ENCODE results near the gene IGFN1. TPM values are rescaled to one million over a fixed set of nuclear protein-coding genes. Genes with fewer than 3 reads are reported as not detected.

IGFN1 gene
- polyA plus RNA-seq, 1 of the 3 experiments (the other 2 are of a cell fraction): 0.18 TPM

DNA sequence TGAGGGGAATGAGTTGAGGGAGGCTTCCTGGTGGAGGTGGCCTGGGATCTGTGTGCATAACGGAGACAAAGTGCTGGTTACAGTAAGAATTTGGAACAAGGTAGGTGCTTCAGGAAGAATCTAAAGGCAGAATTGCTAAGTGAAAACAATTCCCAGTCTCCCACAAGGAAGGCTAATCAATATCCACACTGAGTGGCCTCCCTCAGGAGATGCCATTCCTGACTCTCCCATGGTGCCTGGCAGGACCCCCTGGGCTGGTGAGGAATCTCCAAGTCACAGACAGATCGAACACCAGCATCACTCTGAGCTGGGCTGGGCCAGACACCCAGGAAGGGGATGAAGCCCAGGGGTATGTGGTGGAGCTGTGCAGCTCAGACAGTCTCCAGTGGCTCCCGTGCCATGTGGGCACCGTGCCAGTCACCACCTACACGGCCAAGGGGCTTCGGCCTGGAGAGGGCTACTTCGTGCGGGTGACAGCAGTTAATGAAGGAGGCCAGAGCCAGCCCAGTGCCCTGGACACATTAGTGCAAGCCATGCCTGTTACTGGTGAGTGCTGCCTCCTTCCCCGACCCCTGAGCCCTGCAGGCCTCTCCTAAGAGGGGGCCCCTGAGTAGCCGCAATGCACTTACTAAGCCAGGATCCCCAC lies 30.7 kb downstream of the IGFN1 start (continued):
- TF ChIP-seq, protein P1, sequence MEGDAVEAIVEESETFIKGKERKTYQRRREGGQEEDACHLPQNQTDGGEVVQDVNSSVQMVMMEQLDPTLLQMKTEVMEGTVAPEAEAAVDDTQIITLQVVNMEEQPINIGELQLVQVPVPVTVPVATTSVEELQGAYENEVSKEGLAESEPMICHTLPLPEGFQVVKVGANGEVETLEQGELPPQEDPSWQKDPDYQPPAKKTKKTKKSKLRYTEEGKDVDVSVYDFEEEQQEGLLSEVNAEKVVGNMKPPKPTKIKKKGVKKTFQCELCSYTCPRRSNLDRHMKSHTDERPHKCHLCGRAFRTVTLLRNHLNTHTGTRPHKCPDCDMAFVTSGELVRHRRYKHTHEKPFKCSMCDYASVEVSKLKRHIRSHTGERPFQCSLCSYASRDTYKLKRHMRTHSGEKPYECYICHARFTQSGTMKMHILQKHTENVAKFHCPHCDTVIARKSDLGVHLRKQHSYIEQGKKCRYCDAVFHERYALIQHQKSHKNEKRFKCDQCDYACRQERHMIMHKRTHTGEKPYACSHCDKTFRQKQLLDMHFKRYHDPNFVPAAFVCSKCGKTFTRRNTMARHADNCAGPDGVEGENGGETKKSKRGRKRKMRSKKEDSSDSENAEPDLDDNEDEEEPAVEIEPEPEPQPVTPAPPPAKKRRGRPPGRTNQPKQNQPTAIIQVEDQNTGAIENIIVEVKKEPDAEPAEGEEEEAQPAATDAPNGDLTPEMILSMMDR (IDR thresholded peaks at IDR 0.05): no peak
- TF ChIP-seq POLR2AphosphoS5 (IDR thresholded peaks at IDR 0.05; ENCODE audit: low read depth, low read length) (no peak), FOXJ3 (CRISPR knock-in tag; IDR thresholded peaks at IDR 0.05) (no peak)

DNA sequence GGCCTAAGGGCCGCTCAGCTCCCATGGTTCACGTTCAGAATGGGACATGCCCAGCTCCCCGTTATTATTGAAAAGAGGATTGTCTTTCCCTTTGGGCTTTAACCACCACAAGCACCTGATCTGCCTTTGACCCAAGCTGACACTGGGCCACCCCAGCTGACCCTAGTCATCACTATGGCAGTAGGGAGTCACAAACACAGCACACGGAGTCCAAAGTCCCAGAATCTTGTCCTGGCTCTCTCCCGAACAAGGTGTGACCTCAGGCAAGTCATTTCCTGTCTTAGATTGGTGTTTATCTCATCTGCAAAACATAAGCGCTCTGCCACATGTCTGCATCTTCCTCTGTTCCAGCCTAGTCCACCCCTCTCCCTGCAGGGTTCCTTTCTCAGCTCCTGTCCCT lies 31.5 kb downstream of the IGFN1 start:
- no peak for DNase-seq
- Histone ChIP-seq H4K20me1 (ENCODE audit: insufficient read depth) (no peaks in the 10 kb centered on the region), H3K9me3 (no peaks in the 10 kb centered on the region), H3F3A (replicated peaks; ENCODE audit: insufficient read depth) (no peaks in the 10 kb centered on the region), H2AFZ (ENCODE audit: low read depth) (no peak overlapping the region), H3K4me2 (no peak overlapping the region), H3K4me3 (ENCODE audit: low read depth in 2 of 2, low read length in 1 of 2) (no peak overlapping the region), H3K9ac (no peak overlapping the region), H3K79me2 (ENCODE audit: insufficient read depth) (no peaks in the 10 kb centered on the region), H3K36me3 (replicated peaks in 1 of 2; ENCODE audit: control insufficient read depth in 1 of 2, insufficient read depth in 2 of 2, low read length in 1 of 2) (no peaks in the 10 kb centered on the region), H3K4me1 (ENCODE audit: control insufficient read depth in 1 of 2, insufficient read depth in 2 of 2, low read depth in 1 of 2, low read length in 1 of 2) (peaks cover 0 to 3% of the 10 kb centered on the region in 2 experiments; a peak in 1 of 4 replicates), H3K27ac (ENCODE audit: low read depth in 2 of 2, low read length in 1 of 2) (no peak overlapping the region), H3K9me2 (no peaks in the 10 kb centered on the region), H3K27me3 (ENCODE audit: insufficient read depth) (no peaks in the 10 kb centered on the region)
- ChIA-PET POLR2A (no interaction called here), CTCF (interaction anchor here (0.7 to 2.5 kb wide), 18 partner anchors 10 to 250 kb away, joined by 3 to 15 read pairs (median 4); partner anchors contain the start of gene ASCL5)
- TF ChIP-seq, protein P2, sequence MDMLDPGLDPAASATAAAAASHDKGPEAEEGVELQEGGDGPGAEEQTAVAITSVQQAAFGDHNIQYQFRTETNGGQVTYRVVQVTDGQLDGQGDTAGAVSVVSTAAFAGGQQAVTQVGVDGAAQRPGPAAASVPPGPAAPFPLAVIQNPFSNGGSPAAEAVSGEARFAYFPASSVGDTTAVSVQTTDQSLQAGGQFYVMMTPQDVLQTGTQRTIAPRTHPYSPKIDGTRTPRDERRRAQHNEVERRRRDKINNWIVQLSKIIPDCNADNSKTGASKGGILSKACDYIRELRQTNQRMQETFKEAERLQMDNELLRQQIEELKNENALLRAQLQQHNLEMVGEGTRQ (IDR thresholded peaks at IDR 0.05; ENCODE audit: borderline replicate concordance, low read depth, low read length): no peak
- TF ChIP-seq NRF1 (IDR thresholded peaks at IDR 0.05; ENCODE audit: low read depth, low read length): no peak
- TF ChIP-seq GABPA (IDR thresholded peaks at IDR 0.05; ENCODE audit: low read depth): no peak
- TF ChIP-seq NFIC (IDR thresholded peaks at IDR 0.05; ENCODE audit: borderline replicate concordance): no peak
- TF ChIP-seq GATA2 (CRISPR knock-in tag; IDR thresholded peaks at IDR 0.05): no peak
- TF ChIP-seq MEF2A (IDR thresholded peaks at IDR 0.05; ENCODE audit: borderline replicate concordance, low read depth): no peak
- no peak for TF ChIP-seq RXRA (IDR thresholded peaks at IDR 0.05; ENCODE audit: borderline replicate concordance, low read depth)
- TF ChIP-seq, protein P3, sequence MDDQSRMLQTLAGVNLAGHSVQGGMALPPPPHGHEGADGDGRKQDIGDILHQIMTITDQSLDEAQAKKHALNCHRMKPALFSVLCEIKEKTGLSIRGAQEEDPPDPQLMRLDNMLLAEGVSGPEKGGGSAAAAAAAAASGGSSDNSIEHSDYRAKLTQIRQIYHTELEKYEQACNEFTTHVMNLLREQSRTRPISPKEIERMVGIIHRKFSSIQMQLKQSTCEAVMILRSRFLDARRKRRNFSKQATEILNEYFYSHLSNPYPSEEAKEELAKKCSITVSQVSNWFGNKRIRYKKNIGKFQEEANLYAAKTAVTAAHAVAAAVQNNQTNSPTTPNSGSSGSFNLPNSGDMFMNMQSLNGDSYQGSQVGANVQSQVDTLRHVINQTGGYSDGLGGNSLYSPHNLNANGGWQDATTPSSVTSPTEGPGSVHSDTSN (IDR thresholded peaks at IDR 0.05): no peak
- no peak for TF ChIP-seq POLR2AphosphoS5 (IDR thresholded peaks at IDR 0.05; ENCODE audit: low read depth, low read length)
- TF ChIP-seq, protein P4, sequence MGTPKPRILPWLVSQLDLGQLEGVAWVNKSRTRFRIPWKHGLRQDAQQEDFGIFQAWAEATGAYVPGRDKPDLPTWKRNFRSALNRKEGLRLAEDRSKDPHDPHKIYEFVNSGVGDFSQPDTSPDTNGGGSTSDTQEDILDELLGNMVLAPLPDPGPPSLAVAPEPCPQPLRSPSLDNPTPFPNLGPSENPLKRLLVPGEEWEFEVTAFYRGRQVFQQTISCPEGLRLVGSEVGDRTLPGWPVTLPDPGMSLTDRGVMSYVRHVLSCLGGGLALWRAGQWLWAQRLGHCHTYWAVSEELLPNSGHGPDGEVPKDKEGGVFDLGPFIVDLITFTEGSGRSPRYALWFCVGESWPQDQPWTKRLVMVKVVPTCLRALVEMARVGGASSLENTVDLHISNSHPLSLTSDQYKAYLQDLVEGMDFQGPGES (IDR thresholded peaks at IDR 0.05; ENCODE audit: low read depth, low read length): no peak
- TF ChIP-seq RCOR1 (IDR thresholded peaks at IDR 0.05; ENCODE audit: low read length): no peak
- TF ChIP-seq FOSL2 (IDR thresholded peaks at IDR 0.05; ENCODE audit: borderline replicate concordance, low read depth): no peak
- no peak for TF ChIP-seq MXI1 (IDR thresholded peaks at IDR 0.05; ENCODE audit: low read depth, low read length)
- TF ChIP-seq FOXM1 (IDR thresholded peaks at IDR 0.05; ENCODE audit: low read depth): no peak
- TF ChIP-seq TAF1 (IDR thresholded peaks at IDR 0.05; ENCODE audit: borderline replicate concordance, low read depth, low read length): no peak
- no peak for TF ChIP-seq FOXJ3 (CRISPR knock-in tag; IDR thresholded peaks at IDR 0.05)
- WGBS (ENCODE audit: low lambda C conversion rate): 76% methylated on average over 6 of the region's 6 CpGs
